WTC11 (cell line): ENCODE results near the gene BCAS3. TPM values are rescaled to one million over a fixed set of nuclear protein-coding genes. Genes with fewer than 3 reads are reported as not detected.

Source experiments
- ATAC-seq: fragments of 200-7000 bp; cut with Tn5 transposase; 2 replicates; pipeline ENCODE4 v1.10.0; 2021; ENCODE audit warnings: mild to moderate bottlenecking, moderate library complexity
- CTCF ChIA-PET: fragments of 300-600 bp; sonication (Branson Sonifier 250); formaldehyde crosslinking; loops from one replicate; lab custom pipeline; 2021; ENCODE audit warnings: antibody characterized with exemption; lab: Charles Lee
- POLR2A ChIA-PET: fragments of 350-600 bp; sonication (Branson Sonifier 250); formaldehyde crosslinking; loops from one replicate; lab custom pipeline; 2021; ENCODE audit warnings: antibody characterized with exemption; lab: Charles Lee
- DNase-seq: peaks from one replicate; pipeline ENCODE4 v3.0.0; 2021; ENCODE audit warnings: low spot score
- H3K27ac Mint-ChIP-seq: 2 replicates; pipeline ENCODE4 v1.8.0; 2021; ENCODE audit warnings: mixed read lengths
- H3K27me3 Mint-ChIP-seq: 2 replicates; pipeline ENCODE4 v1.8.0; 2021; ENCODE audit warnings: low read depth, mild to moderate bottlenecking, moderate library complexity, mixed read lengths
- H3K36me3 Mint-ChIP-seq: 2 replicates; pipeline ENCODE4 v1.8.0; 2021; ENCODE audit warnings: mixed read lengths
- H3K4me1 Mint-ChIP-seq: 2 replicates; pipeline ENCODE4 v1.8.0; 2022; ENCODE audit warnings: mixed read lengths
- H3K4me3 Mint-ChIP-seq: 2 replicates; pipeline ENCODE4 v1.8.0; 2021; ENCODE audit warnings: mild to moderate bottlenecking, moderate library complexity, mixed read lengths
- H3K9me3 Mint-ChIP-seq: 2 replicates; pipeline ENCODE4 v1.8.0; 2021; ENCODE audit warnings: mixed read lengths
- E2F1 ChIP-seq: sonication (generic); formaldehyde crosslinking; IDR thresholded peaks from 2 replicates; pipeline ENCODE4 v1.8.0; 2022; ENCODE audit warnings: mild to moderate bottlenecking, missing genetic modification reagents
- E2F5 ChIP-seq: sonication (generic); formaldehyde crosslinking; IDR thresholded peaks from 2 replicates; pipeline ENCODE4 v1.8.1; 2022; ENCODE audit warnings: mild to moderate bottlenecking, moderate library complexity, missing genetic modification reagents
- ELF4 ChIP-seq: sonication (generic); formaldehyde crosslinking; IDR thresholded peaks from 2 replicates; pipeline ENCODE4 v1.8.1; 2022; ENCODE audit warnings: low read depth, mild to moderate bottlenecking, moderate library complexity, missing genetic modification reagents
- FOXP4 ChIP-seq: sonication (generic); formaldehyde crosslinking; IDR thresholded peaks from 2 replicates; pipeline ENCODE4 v1.8.0; 2022; ENCODE audit warnings: mild to moderate bottlenecking, missing genetic modification reagents
- GRHL2 ChIP-seq: fragments of 250-450 bp; sonication (Bioruptor Pico); IDR thresholded peaks from 2 replicates; pipeline ENCODE4 v1.8.0; 2022; ENCODE audit warnings: mild to moderate bottlenecking, moderate library complexity; ENCODE audit not compliant: insufficient replicate concordance, severe bottlenecking
- HMGXB4 ChIP-seq: sonication (generic); formaldehyde crosslinking; IDR thresholded peaks from 2 replicates; pipeline ENCODE4 v1.8.1; 2023; ENCODE audit warnings: mild to moderate bottlenecking, moderate library complexity, missing genetic modification reagents
- JAZF1 ChIP-seq: fragments of 250-450 bp; sonication (Bioruptor Pico); IDR thresholded peaks from 2 replicates; pipeline ENCODE4 v1.9.0; 2021; ENCODE audit warnings: moderate library complexity, mild to moderate bottlenecking, inconsistent platforms
- KAT7 ChIP-seq: sonication (generic); formaldehyde crosslinking; IDR thresholded peaks from 2 replicates; pipeline ENCODE4 v1.8.1; 2023; ENCODE audit warnings: missing genetic modification reagents, mild to moderate bottlenecking, borderline replicate concordance
- NFYB ChIP-seq: sonication (generic); formaldehyde crosslinking; conservative IDR thresholded peaks from 2 replicates; pipeline ENCODE4 v1.8.0; 2022; ENCODE audit warnings: low read depth, missing genetic modification reagents
- NR3C1 ChIP-seq: sonication (generic); formaldehyde crosslinking; conservative IDR thresholded peaks from 2 replicates; pipeline ENCODE4 v1.8.1; 2023; ENCODE audit warnings: low read depth, mild to moderate bottlenecking, missing genetic modification reagents
- RELA ChIP-seq: sonication (generic); formaldehyde crosslinking; IDR thresholded peaks from 2 replicates; pipeline ENCODE4 v1.8.1; 2022; ENCODE audit warnings: missing genetic modification reagents, mild to moderate bottlenecking, borderline replicate concordance
- SOX15 ChIP-seq: fragments of 250-450 bp; sonication (Bioruptor Pico); IDR thresholded peaks from 2 replicates; pipeline ENCODE4 v1.9.0; 2021; ENCODE audit warnings: mild to moderate bottlenecking
- SP1 ChIP-seq: sonication (generic); formaldehyde crosslinking; conservative IDR thresholded peaks from 2 replicates; pipeline ENCODE4 v1.8.1; 2022; ENCODE audit warnings: missing genetic modification reagents
- USF2 ChIP-seq: sonication (generic); formaldehyde crosslinking; IDR thresholded peaks from 2 replicates; pipeline ENCODE4 v1.8.1; 2023; ENCODE audit warnings: mild to moderate bottlenecking, missing genetic modification reagents, moderate library complexity
- ZNF138 ChIP-seq: sonication (generic); formaldehyde crosslinking; conservative IDR thresholded peaks from 2 replicates; pipeline ENCODE4 v1.8.1; 2022; ENCODE audit warnings: mild to moderate bottlenecking, moderate library complexity, missing genetic modification reagents
- ZNF232 ChIP-seq: sonication (generic); formaldehyde crosslinking; IDR thresholded peaks from 2 replicates; pipeline ENCODE4 v1.8.0; 2022; ENCODE audit warnings: mild to moderate bottlenecking, missing genetic modification reagents
- ZNF396 ChIP-seq: fragments of 250-450 bp; sonication (Bioruptor Pico); IDR thresholded peaks from 2 replicates; pipeline ENCODE4 v1.8.0; 2021; ENCODE audit warnings: mild to moderate bottlenecking, moderate library complexity, borderline replicate concordance
- ZNF512 ChIP-seq: sonication (generic); formaldehyde crosslinking; IDR thresholded peaks from 2 replicates; pipeline ENCODE4 v1.8.1; 2022; ENCODE audit warnings: missing genetic modification reagents, borderline replicate concordance
- total RNA-seq: library from RNA; stranded (reverse); gene quantifications from 3 replicates; pipeline ENCODE4 v1.2.3, GENCODE V29; 2021

BCAS3 gene
- total RNA-seq, 1 experiment from 2014 or later, result 15.5 TPM

DNA sequence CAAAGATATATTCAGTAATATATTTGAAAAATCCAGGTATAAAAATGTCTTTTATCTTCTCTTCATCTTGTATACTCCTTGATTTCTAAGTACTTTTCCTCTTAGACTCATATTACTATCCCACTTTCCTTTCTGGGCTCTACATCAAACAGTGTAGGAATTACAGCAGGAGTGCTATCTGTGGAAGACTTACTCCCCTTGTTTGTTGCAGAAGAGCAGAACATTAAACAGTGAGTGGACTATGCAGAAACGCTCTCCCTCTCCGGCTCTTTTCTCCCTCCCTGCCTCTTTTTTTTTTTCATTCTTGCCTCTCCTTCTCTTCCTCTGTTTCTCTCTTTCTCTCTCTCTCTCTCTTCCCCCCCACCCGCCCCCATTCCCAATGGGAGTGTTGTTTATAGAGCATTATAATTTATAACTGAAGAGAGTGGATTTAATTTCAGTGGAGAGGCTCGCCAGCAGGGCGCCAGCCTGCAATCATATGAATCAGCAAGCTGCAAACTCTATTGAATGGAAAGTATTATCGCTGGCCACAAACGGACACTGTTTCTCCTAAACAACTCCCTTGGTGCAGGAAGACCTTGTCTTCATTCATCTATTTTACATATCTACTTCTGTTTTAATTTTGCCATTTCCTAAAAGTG is 479.7 kb downstream of the BCAS3 start:
- no peak for DNase-seq
- ChIA-PET POLR2A (no interaction called here), CTCF (no interaction called here)
- Mint-ChIP-seq H3K9me3 (no peaks in the 10 kb centered on the region), H3K36me3 (no peaks in the 10 kb centered on the region), H3K27me3 (no peaks in the 10 kb centered on the region)
- TF ChIP-seq ZNF396 (CRISPR knock-in tag) (no peak), USF2 (CRISPR knock-in tag) (no peak), E2F5 (CRISPR knock-in tag) (no peak), SP1 (no peak), ZNF232 (CRISPR knock-in tag) (no peak), ZNF512 (CRISPR knock-in tag) (no peak), ELF4 (CRISPR knock-in tag) (no peak), JAZF1 (CRISPR knock-in tag) (no peak), NR3C1 (no peak), NFYB (no peak), E2F1 (CRISPR knock-in tag) (no peak), KAT7 (CRISPR knock-in tag) (no peak), RELA (CRISPR knock-in tag) (no peak), GRHL2 (CRISPR knock-in tag) (no peak), SOX15 (no peak), HMGXB4 (CRISPR knock-in tag) (no peak), FOXP4 (CRISPR knock-in tag) (no peak), ZNF138 (CRISPR knock-in tag) (no peak)
- TF ChIP-seq, all 79 proteins: peak for 0
- H3K27ac Mint-ChIP-seq, result no peak overlapping the region
- ATAC-seq, result no peak
- peaks cover 64% of the 10 kb centered on the region for H3K4me1 Mint-ChIP-seq
- H3K4me3 Mint-ChIP-seq, result no peak overlapping the region
